ENCODE data around the gene RNF220.

RNF220 gene

DNA sequence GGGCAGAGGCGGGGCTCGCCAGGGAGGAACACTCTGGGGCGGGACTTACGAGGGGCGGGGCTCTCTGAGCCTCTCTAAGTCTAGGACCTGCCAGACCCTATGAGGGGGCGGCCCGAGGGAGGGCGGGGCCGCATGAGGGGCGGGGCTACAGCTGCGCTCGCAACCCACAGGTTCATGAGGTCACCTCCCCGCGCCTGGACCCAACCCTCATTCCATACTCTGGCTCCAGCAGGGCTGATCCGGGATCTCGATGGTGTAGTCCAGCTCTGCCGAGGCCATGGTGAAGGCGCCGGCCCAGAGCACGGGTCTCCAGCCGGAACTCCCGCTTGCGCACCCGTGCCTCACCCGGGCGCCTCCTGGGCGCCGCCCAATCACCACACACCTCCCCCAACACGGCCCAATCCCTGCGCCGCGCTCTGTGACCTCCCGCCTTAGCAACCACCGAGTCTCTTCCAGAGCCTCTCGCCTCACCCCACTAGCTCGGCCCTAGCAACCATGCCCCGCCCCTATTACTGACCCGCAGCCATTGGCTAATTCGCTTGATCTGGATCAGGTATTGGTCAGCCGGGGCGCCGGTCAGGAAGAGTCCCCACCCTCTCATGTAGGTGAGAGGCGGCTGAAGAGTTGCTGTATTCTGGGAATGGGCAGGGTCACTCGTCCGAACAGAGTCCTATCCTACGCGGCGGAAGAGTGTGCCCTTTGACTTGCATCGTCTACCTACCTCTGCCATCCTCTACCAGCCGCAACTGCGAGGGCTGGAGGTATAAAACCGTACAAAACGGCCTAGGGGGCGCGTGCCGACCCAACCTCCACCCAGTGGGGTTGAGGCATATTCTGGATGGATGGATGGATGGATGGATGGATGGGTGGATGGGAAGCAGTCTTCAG, 269.3 kb downstream of the RNF220 start, which contains the start of the genes ARMH1 and TMEM53:
Gene ARMH1 (plus strand): TSS at position 602 of the 888 bp plus-strand sequence. CDS start 14,984 bp downstream, outside the sequence.
Gene TMEM53 (minus strand): TSS at position 369 of the 888 bp plus-strand sequence. CDS start 90 bp downstream, at position 279.
- H3K4me3 ChIP-seq (ENCODE audit: low read depth, low read length) = peak within 1 kb of the TSS; percentile 75
- TF ChIP-seq, protein P1, sequence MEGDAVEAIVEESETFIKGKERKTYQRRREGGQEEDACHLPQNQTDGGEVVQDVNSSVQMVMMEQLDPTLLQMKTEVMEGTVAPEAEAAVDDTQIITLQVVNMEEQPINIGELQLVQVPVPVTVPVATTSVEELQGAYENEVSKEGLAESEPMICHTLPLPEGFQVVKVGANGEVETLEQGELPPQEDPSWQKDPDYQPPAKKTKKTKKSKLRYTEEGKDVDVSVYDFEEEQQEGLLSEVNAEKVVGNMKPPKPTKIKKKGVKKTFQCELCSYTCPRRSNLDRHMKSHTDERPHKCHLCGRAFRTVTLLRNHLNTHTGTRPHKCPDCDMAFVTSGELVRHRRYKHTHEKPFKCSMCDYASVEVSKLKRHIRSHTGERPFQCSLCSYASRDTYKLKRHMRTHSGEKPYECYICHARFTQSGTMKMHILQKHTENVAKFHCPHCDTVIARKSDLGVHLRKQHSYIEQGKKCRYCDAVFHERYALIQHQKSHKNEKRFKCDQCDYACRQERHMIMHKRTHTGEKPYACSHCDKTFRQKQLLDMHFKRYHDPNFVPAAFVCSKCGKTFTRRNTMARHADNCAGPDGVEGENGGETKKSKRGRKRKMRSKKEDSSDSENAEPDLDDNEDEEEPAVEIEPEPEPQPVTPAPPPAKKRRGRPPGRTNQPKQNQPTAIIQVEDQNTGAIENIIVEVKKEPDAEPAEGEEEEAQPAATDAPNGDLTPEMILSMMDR (conservative IDR thresholded peaks at IDR 0.05; ENCODE audit: low read depth, low read length) = peak; percentile 27
- peak; percentile 100 for DNase-seq (ENCODE audit: low read depth)

DNA sequence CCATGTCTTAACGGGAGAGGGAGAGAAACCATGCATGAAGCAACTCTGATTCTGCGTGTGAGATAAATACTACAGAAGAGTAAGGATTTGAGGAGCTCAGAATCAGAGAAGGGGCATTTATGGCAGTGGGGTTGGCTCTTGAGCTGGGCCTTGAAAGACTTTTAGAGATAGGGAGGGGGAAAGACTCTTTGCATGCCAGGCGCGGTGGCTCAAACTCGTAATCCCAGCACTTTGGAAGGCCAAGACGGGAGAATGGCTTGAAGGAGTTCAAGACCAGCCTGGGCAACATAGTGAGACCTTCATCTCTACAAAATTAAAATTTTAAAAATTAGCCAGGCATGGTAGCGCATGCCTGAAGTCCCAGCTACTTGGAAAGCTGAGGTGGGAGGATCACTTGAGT, 270.1 kb downstream of the RNF220 start:
- no peak for DNase-seq (ENCODE audit: low read depth)
- no peak overlapping the region for H3K4me3 ChIP-seq (ENCODE audit: low read depth, low read length)

DNA sequence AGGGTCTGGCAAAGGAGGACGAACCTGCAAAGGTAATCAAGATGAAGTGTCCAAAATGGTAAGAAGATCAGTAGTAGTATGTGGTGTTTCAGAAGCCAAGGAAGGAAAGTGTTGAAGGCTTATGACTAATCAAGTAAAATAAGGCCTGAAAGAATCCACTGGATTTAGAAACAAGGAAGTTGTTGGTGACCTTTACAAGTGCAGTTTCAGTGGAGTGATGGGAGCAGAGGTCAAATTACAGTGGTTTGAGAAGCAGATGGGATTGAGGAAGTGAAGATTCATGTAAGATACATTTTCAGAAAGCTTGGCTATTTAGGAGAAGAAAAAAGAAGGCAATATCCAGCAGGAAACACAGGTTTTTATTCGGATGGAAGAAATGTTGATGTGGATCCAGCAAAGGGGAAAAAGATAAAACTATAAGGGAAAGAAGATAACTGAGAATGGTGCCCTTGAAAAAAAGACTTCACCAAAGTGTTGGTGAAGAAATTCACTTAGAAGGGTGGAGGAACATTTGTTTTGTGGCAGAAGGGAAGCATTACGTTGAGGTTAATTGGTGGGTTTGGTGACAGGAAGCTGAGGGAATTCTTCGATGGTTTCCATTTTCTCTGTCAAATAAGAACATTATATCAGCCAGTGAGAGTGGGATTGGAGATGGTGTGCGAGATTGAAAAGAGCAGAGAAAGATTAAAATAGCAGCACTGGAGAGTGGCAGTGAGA, 271.6 kb downstream of the RNF220 start:
- peak; percentile 93 for DNase-seq (ENCODE audit: low read depth)
- no peak overlapping the region for H3K4me3 ChIP-seq (ENCODE audit: low read depth, low read length)
- TF ChIP-seq, protein P1 (conservative IDR thresholded peaks at IDR 0.05; ENCODE audit: low read depth, low read length) = no peak

More for the DNA sequence above, 270.1 kb downstream of the RNF220 start:
- TF ChIP-seq, protein P1 (conservative IDR thresholded peaks at IDR 0.05; ENCODE audit: low read depth, low read length) = no peak

DNA sequence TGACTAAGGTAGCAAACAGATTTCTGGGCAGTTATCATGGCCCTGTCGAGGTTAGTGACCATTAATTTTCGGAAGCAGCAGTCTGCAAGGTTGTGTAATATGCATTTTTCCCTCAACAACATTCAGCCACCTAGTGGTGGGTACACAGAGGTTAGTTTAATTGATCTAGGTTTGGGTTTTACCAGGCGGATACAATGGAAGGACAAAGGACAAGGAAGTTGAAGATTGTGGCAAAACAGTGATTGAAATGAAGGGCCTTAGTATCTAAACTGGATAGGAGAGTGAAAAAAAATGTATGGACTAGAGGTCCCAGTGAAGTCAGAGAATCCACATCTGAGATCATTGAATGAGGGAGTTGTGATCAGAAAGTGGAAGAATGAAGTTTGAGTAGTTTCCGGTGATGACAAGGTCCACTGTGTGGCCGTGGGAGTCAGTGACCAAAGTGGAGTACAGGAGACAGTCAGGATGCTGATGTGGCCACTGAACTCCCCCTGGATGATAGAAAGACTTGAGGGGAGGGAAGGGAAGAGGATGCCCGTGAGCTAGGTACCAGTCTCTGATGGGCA, 272.2 kb downstream of the RNF220 start:
- TF ChIP-seq, protein P1 (conservative IDR thresholded peaks at IDR 0.05; ENCODE audit: low read depth, low read length) = peak; percentile 62
- no peak overlapping the region for H3K4me3 ChIP-seq (ENCODE audit: low read depth, low read length)
- DNase-seq (ENCODE audit: low read depth) = peak; percentile 69

DNA sequence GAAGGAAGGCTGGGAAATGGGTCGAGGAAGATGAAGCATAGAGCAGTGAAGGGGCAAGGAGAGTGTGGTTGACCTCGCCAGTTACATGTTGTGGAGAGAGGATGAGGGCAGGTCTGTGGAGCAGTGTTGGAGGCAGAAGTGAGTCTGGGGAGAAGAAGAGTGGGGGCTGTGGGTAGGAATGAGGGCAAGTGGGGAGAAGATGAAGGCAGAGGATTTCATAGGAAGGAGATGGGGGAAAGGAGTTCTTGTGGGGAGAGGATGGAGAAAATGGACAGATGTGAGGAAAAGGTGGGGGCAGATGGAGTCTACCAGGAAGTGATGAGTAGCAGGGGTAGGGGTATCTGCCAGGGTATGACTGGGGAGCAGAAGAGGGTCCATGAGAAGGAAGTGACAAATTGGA, 273.1 kb downstream of the RNF220 start:
- no peak overlapping the region for H3K4me3 ChIP-seq (ENCODE audit: low read depth, low read length)
- TF ChIP-seq, protein P1 (conservative IDR thresholded peaks at IDR 0.05; ENCODE audit: low read depth, low read length) = no peak

DNA sequence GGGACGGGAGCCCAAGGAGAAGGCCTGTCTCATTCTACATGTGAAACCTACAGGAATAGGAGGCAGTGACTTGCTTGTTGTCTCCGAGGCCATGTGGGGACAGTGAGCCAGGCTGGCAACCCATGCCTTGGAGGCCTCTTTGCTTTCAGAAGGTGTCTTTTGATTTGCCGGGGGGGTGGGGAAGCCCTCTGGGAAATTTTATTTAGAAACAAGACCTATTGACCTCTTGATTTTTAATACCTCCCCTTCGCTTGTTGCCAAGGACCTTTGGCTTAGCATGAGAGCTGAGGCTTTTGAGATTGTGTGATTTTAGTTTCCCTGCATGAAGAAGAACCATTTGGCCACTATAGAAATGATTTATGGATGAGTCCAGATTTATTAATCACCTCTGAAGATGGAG, 273.6 kb downstream of the RNF220 start:
- DNase-seq (ENCODE audit: low read depth) = no peak
- TF ChIP-seq, protein P1 (conservative IDR thresholded peaks at IDR 0.05; ENCODE audit: low read depth, low read length) = no peak
- no peak overlapping the region for H3K4me3 ChIP-seq (ENCODE audit: low read depth, low read length)

More for the DNA sequence above, 273.1 kb downstream of the RNF220 start:
- no peak for DNase-seq (ENCODE audit: low read depth)

Measured in choroid plexus epithelial cell (primary cell).